Aortic smooth muscle cell (primary cell): ENCODE results near the gene COQ2. TPM values are rescaled to one million over a fixed set of nuclear protein-coding genes. Genes with fewer than 3 reads are reported as not detected.

Experiments
- total RNA-seq: library from RNA; depleted of rRNA; stranded (reverse); fragments of >200 nt; gene quantifications from 2 replicates; pipeline ENCODE4 v1.2.3, GENCODE V29; 2014

The COQ2 gene, protein sequence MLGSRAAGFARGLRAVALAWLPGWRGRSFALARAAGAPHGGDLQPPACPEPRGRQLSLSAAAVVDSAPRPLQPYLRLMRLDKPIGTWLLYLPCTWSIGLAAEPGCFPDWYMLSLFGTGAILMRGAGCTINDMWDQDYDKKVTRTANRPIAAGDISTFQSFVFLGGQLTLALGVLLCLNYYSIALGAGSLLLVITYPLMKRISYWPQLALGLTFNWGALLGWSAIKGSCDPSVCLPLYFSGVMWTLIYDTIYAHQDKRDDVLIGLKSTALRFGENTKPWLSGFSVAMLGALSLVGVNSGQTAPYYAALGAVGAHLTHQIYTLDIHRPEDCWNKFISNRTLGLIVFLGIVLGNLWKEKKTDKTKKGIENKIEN
- 10.1 and 13.3 TPM in 2 replicates for total RNA-seq

GRCh38 chr4:83284193-83285054 is at the start of gene COQ2:
Gene COQ2 (minus strand): TSS chr4:83284798. CDS start chr4:83284764, 34 bp downstream.

Other genes starting within 250 kb of the COQ2 start
- 91.2 and 104 TPM in 2 replicates for gene COPS4, start 249.6 kb downstream of the COQ2 start, total RNA-seq
- not detected in 2 replicates for gene PLAC8, start 170.1 kb downstream of the COQ2 start, total RNA-seq
- 0.62 and 2.5 TPM in 2 replicates for gene HPSE, start 50.0 kb upstream of the COQ2 start, total RNA-seq
- 17.9 and 18.0 TPM in 2 replicates for gene HELQ, start 171.0 kb upstream of the COQ2 start, total RNA-seq
- 26.7 and 33.1 TPM in 2 replicates for gene MRPS18C, start 171.3 kb upstream of the COQ2 start, total RNA-seq
- 11.6 and 13.7 TPM in 2 replicates for gene ABRAXAS1, start 200.3 kb upstream of the COQ2 start, total RNA-seq